Ovary (tissue), 3 donors: ENCODE measurements around the gene SEC14L1.

ENCODE experiments used
- POLR2A ChIP-seq: fragments of 450-650 bp; IDR thresholded peaks from one replicate; pipeline ENCODE4 v1.6.1; 2017; ENCODE audit warnings: antibody characterized with exemption, mild to moderate bottlenecking, moderate library complexity
- TF ChIP-seq, protein P1 (sequence below), 3 donors: fragments of 450-650 bp in 2 of 3; fragments of 200-600 bp in 1 of 3; IDR thresholded peaks; one replicate each; pipeline versions ENCODE4 v1.5.1 to v1.8.0; 2016 to 2022; ENCODE audit warnings: antibody characterized with exemption in 3 of 3, mild to moderate bottlenecking in 1 of 3
- donor health status: DM: no; HTN: no; CAD: no.

DNA sequence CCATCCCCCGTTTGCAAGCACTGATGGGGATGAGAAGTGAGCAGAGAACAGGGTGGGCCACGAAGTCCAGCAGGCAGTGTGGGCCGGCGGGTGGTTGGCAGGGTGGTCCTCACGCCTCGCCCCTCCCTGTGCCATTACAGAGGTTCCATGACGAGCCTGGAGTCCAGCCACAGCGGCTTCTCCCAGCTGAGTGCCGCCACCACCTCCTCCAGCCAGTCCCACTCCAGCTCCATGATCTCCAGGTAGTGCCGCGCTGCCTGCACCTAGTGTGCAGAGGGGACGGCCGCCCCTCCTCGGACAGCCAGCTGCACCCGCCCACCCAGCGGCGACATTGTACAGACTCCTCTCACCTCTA, 73.0 kb downstream of the SEC14L1 start:
- TF ChIP-seq, protein P1, sequence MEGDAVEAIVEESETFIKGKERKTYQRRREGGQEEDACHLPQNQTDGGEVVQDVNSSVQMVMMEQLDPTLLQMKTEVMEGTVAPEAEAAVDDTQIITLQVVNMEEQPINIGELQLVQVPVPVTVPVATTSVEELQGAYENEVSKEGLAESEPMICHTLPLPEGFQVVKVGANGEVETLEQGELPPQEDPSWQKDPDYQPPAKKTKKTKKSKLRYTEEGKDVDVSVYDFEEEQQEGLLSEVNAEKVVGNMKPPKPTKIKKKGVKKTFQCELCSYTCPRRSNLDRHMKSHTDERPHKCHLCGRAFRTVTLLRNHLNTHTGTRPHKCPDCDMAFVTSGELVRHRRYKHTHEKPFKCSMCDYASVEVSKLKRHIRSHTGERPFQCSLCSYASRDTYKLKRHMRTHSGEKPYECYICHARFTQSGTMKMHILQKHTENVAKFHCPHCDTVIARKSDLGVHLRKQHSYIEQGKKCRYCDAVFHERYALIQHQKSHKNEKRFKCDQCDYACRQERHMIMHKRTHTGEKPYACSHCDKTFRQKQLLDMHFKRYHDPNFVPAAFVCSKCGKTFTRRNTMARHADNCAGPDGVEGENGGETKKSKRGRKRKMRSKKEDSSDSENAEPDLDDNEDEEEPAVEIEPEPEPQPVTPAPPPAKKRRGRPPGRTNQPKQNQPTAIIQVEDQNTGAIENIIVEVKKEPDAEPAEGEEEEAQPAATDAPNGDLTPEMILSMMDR (IDR thresholded peaks at IDR 0.05), result no peak
- TF ChIP-seq POLR2A, result no peak
